GM21381 (cell line): ENCODE data around the gene WDR43.

Source experiments
- ATAC-seq: cut with Tn5 transposase; IDR thresholded peaks from one replicate; pipeline ENCODE4 v1.9.1; 2021; ENCODE audit warnings: mild to moderate bottlenecking, moderate library complexity; ENCODE audit not compliant: unreplicated experiment

WDR43 gene

DNA sequence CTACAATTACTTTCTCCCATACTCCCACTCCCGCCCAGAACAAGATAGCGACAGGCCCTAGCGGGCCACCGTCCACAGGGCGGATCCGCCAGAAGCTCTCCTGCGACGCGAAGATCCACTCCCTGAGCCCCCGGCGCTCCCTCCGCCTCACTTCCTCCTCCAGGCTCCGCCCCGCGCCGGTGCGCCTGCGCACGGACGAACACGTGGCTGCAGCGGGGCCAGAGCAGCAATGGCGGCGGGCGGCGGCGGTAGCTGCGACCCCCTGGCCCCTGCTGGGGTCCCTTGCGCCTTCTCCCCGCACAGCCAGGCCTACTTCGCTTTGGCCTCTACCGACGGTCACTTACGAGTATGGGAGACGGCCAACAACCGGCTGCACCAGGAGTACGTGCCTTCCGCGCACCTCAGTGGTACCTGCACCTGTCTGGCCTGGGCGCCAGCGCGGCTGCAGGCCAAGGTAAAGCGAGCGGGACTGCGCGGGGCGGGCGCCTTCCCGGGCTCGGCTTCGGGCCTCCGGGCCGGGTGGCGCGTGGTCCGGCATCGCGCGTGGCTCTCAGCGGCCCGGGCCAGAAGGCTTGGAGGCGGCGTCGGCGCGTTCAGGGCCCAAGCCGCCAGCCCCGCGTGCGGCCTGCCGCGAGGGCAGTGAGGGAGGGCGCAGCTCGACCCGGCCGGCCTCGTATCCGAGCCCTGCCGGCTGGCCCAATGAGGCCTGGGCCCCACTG is at the start of gene WDR43:
Gene WDR43 (plus strand): TSS at position 198 of the 719 bp plus-strand sequence. CDS start 32 bp downstream, at position 230.
- ATAC-seq: peak; percentile 85

DNA sequence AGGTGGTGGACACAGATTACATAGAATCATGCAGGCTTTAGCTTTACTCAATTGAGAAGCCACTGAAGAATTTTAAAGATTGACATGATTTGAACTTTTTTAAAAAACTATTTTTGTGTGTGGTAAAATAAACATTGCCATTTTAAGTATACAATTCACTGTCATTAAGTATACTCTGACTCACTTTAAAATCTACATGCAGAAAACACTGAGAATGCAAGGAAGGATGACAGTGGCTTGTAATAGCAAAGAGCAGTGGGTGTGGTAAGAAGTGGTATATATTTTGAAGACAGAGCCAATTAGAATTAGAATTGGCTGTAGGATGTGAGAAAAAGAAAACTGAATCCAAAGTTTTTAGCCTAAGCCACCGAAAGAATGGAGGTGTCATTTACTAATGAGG is 39.3 kb upstream of the WDR43 start:
- ATAC-seq: no peak

DNA sequence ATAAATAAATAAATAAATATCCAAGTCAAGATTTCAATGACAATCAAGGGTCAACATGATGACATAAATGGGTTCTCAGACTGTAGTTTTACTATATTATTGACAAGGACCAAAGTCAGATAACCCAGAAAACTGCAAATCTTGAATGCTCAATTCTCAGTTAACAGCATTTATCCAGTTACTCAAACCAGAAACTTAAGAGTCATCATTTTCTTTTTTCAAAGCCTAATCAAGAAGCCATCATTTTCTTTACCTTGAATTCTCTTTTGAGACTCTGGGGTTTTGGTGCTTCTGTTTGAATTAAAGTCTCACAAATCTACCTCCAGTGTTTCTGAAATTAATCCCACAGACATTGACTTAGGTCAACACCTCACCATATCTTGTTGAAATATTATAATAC is 38.5 kb upstream of the WDR43 start:
- no peak for ATAC-seq

DNA sequence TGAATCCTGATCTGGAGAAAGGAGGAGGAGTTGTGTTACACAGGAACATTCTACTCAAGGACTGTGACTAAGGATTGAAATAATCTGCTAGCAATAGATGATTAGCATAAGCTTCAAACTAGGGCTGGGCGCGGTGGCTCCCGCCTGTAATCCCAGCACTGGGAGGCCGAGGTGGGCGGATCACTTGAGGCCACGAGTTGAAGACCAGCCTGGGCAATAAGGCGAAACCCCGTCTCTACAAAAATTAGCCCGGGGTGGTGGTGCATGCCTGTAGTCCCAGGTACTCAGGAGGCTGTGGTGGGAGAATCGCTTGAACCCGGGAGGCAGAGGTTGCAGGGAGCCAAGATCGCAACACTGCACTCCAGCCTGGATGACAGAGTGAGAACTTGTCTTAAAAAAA is 25.9 kb upstream of the WDR43 start:
- ATAC-seq: no peak

DNA sequence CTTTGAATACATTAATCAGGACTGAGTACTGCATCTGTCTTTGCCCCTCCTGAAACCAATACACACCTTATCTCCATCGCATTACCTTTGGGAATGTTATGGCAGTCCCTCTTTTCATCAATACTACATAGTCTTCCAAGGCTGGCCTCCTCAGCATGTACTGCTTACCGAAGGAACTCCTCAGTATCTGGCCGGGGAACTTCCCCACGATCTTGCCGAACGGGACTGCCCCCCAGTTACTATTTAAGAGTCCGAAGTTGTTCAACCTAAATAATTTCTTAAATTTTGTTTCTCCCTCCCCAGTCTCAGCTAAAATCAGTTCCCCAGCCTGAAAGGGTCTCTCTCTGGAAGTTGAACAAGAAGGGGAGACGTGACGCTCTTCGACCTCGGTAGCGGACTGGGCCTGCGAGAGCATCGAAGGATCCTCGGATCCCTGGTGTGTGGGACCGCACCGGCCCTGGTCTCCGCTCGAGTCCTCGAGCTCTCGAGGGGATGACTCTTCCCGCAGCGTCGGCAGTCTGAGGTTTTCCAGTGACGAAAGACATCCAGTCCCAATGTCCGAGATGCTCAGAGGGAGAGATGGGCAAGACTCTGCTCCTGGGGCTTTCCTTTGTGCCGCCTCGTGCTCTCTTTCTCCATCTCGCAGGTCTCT is 24.8 kb upstream of the WDR43 start:
- no peak for ATAC-seq

GRCh38 chr2:28870146-28870891 is 24.1 kb upstream of the WDR43 start, which contains the start of gene TRMT61B:
Gene TRMT61B (minus strand): TSS chr2:28870309. CDS start chr2:28870277, 32 bp downstream.
- peak; percentile 88 for ATAC-seq

DNA sequence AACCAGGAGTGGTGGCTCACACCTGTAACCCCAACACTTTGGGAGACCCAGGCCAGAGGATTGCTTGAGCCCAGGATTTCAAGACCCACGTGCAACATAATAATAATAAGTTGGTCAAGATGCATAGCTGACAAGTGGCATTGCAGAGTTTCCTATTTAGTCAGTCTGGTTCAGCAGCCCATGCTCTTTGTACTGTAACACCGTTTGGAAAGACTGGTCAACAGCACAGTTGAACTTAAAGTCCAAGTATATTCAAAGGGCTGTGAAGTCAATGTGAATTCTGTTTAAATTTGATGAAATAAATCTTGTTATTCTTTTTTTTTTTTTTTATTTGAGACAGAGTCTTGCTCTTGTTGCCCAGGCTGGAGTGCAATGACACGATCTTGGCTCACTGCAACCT is 22.8 kb upstream of the WDR43 start:
- no peak for ATAC-seq

DNA sequence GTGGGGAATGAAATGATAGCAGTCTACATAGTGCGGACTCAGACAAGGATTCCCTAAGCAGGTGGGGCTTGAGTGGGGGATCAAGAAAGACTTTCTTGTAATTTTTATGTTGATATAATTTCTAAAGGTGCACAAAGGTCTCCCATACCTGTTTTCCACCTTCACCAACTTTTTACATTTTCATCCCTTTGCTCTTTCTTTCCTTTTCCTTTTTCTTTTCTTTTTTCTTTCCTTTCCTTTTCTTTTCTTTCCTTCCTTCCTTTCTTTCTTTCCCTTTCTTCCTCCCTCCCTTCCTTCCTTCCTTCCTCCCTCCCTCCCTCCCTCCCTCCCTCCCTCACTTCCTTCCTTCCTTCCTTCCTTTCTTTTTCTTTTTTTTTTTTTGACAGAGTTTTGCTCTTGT is 14.3 kb upstream of the WDR43 start:
- ATAC-seq: no peak

DNA sequence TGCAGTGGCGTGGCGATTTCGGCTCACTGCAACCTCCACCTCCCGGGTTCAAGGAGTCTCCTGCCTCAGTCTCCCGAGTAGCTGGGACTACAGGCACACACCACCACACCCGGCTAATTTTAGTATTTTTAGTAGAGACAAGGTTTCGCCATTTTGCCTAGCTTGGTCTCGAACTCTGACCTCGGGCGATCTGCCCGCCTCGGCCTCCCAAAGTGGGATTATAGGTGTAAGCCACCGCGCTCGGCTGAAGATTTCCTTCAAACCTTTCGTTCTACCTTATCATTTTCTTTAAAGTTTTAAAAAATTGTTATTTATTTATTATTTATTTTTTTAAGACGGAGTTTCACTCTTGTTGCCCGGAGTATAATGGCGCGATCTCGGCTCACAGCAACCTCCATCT is 979 bp upstream of the WDR43 start:
- ATAC-seq: no peak

GRCh38 chr2:28895189-28895893 is 874 bp downstream of the WDR43 start:
- ATAC-seq: no peak

- ATAC-seq: no peak
Measured at GRCh38 chr2:28896906-28897305, 2.4 kb downstream of the WDR43 start.

DNA sequence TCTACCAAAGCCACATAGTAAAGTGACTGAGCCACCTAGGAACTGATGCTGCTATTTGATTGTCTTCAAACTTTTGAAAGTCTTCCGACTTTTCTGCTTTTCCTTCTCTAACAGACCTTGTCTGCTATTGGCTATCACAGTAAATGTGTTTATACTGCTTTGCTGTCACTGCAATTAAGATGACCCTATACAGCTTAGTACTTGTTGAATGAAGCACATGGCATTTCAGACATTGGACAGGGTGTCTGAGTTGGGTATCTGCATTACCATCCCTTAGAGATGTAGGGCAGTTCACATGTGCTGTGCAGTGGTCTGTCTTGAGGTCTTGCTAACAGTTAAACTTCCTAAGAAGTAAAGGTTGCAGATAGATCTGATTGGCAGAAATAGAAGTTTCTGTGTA is 3.6 kb downstream of the WDR43 start:
- no peak for ATAC-seq

GRCh38 chr2:28901202-28901601 is 6.7 kb downstream of the WDR43 start:
- no peak for ATAC-seq

GRCh38 chr2:28901841-28902240 is 7.4 kb downstream of the WDR43 start:
- ATAC-seq: no peak

- no peak for ATAC-seq
Measured at GRCh38 chr2:28902584-28902983, 8.1 kb downstream of the WDR43 start.

DNA sequence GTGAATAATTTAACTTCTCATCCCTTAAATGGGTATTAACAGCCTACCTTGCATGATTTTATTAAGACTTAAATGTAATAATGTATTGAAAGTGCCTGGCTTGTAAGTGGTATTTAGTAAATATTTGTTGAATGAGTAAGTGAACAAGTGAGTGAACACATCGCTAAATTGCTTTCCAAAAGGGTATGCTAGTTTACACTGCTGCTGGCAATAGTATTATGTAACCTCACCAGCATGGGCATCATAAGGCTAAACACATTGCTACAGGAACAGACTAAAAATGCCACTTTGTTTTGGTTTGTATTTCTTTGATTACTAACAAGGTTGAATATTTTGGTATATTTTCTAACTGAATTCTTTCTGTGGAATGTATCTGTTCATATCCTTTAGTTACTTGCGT is 9.8 kb downstream of the WDR43 start:
- no peak for ATAC-seq

- no peak for ATAC-seq
Measured at GRCh38 chr2:28904802-28905457, 10.5 kb downstream of the WDR43 start.

- ATAC-seq: no peak
Measured at GRCh38 chr2:28905533-28905932, 11.1 kb downstream of the WDR43 start.

DNA sequence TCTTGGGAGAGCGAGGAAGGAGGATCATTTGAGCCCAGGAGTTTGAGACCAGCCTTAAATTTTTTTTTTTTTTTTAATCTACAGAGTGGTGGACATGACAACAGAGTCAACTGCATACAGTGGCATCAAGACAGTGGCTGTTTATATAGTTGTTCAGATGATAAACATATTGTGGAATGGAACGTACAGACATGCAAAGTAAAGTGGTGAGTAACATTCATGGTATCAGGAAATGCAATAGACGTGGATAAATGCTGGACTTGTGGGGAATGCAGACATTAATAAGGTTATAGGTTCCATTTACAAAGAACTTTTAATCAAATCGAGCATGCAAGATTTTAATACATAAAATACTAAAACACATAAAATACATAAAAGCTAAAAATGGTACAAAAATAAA is 11.9 kb downstream of the WDR43 start:
- ATAC-seq: no peak

- no peak for ATAC-seq
Measured at GRCh38 chr2:28906821-28907220, 12.4 kb downstream of the WDR43 start.

DNA sequence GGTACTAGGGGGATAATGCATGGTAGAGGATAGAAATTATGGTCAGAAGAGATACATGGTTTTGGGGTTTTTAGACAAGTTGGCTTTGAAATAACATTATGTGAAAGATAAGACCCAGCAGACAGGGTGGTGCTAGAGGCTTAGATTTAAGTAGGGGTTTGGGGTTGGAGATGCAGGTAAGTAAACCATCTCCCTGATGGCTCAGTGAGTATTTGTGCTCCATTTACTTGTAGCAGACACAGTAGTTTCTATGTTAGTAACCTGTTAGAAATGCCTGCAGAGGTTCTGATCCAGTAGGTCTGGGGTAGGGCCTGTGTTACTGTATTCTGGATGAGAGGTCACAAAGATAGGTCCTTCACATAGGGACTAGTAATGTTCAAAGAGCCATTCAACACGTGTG is 13.7 kb downstream of the WDR43 start:
- ATAC-seq: no peak
